HepG2 (cell line): ENCODE measurements around the gene COL4A2. TPM values are rescaled to one million over a fixed set of nuclear protein-coding genes. Genes with fewer than 3 reads are reported as not detected.
A peak's percentile ranks its signal among the peaks of the same experiment; 100 is the strongest.

Source experiments
- ARID3A ChIP-seq: IDR thresholded peaks from 2 replicates; pipeline ENCODE4 v1.6.1; 2012; ENCODE audit warnings: low read depth, low read length, improper control_type of control experiment
- CBFB ChIP-seq: sonication (generic); formaldehyde crosslinking; IDR thresholded peaks from 2 replicates; pipeline ENCODE4 v1.4.0; 2020; ENCODE audit warnings: missing genetic modification reagents
- CBX5 ChIP-seq: sonication (generic); formaldehyde crosslinking; IDR thresholded peaks from 2 replicates; pipeline ENCODE4 v1.4.0; 2020; ENCODE audit warnings: missing genetic modification reagents, borderline replicate concordance
- CCDC6 ChIP-seq: sonication (generic); formaldehyde crosslinking; IDR thresholded peaks from 2 replicates; pipeline ENCODE4 v1.8.1; 2022; ENCODE audit warnings: mild to moderate bottlenecking, missing genetic modification reagents, moderate library complexity
- CHD2 ChIP-seq: IDR thresholded peaks from 2 replicates; pipeline ENCODE4 v1.6.1; 2011; ENCODE audit warnings: low read depth, low read length, improper control_type of control experiment
- E2F2 ChIP-seq: sonication (generic); formaldehyde crosslinking; IDR thresholded peaks from 2 replicates; pipeline ENCODE4 v1.4.0; 2020; ENCODE audit warnings: missing genetic modification reagents, borderline replicate concordance
- FOXO1 ChIP-seq: sonication (generic); formaldehyde crosslinking; IDR thresholded peaks from 2 replicates; pipeline ENCODE4 v1.4.0; 2020; ENCODE audit warnings: missing genetic modification reagents
- KDM4B ChIP-seq: sonication (generic); formaldehyde crosslinking; IDR thresholded peaks from 2 replicates; pipeline ENCODE4 v1.4.0; 2020; ENCODE audit warnings: missing genetic modification reagents
- MED1 ChIP-seq: sonication (generic); formaldehyde crosslinking; IDR thresholded peaks from 2 replicates; pipeline ENCODE4 v1.4.0; 2020; ENCODE audit warnings: missing genetic modification reagents
- NCOR1 ChIP-seq: fragments of 200-600 bp; sonication (generic); IDR thresholded peaks from 2 replicates; pipeline ENCODE4 v1.7.0; 2017; ENCODE audit warnings: antibody characterized with exemption, low read length, borderline replicate concordance
- NR2F6 ChIP-seq, 2 experiments: IDR thresholded peaks; 2 replicates each; pipeline ENCODE4 v1.6.1; 2016; ENCODE audit warnings: antibody characterized with exemption in 1 of 2, mild to moderate bottlenecking in 1 of 2
- RXRB ChIP-seq: IDR thresholded peaks from 2 replicates; pipeline ENCODE4 v1.6.1; 2016; ENCODE audit warnings: borderline replicate concordance, missing genetic modification reagents, missing compliant biosample characterization
- SKI ChIP-seq: fragments of 450-650 bp; IDR thresholded peaks from one replicate; pipeline ENCODE4 v1.6.1; 2018; ENCODE audit warnings: mild to moderate bottlenecking; ENCODE audit not compliant: partially characterized antibody
- SMAD3 ChIP-seq: sonication (generic); formaldehyde crosslinking; IDR thresholded peaks from 2 replicates; pipeline ENCODE4 v1.4.0; 2020; ENCODE audit warnings: missing genetic modification reagents
- SOX5 ChIP-seq: IDR thresholded peaks from 2 replicates; pipeline ENCODE4 v1.6.1; 2016; ENCODE audit warnings: borderline replicate concordance
- SOX6 ChIP-seq, 2 experiments: fragments of 450-650 bp in 1 of 2; sonication (generic) in 1 of 2; formaldehyde crosslinking in 1 of 2; IDR thresholded peaks; 2 replicates each; pipeline versions ENCODE4 v1.4.0 to v1.6.1; 2017 to 2020; ENCODE audit warnings: antibody characterized with exemption in 1 of 2, mild to moderate bottlenecking in 1 of 2, missing genetic modification reagents in 1 of 2
- TCF7 ChIP-seq: sonication (generic); IDR thresholded peaks from 2 replicates; pipeline ENCODE4 v1.6.1; 2016; ENCODE audit warnings: antibody characterized with exemption, low read depth
- THYN1 ChIP-seq: sonication (generic); formaldehyde crosslinking; IDR thresholded peaks from 2 replicates; pipeline ENCODE4 v1.8.1; 2023; ENCODE audit warnings: low read depth, mild to moderate bottlenecking, moderate library complexity, missing genetic modification reagents, borderline replicate concordance
- U2AF2 ChIP-seq: fragments of 200-400 bp; formaldehyde crosslinking; IDR thresholded peaks from 2 replicates; pipeline ENCODE4 v1.6.1; 2017; ENCODE audit warnings: low read depth, mild to moderate bottlenecking, low read length
- ZBTB25 ChIP-seq: IDR thresholded peaks from 2 replicates; pipeline ENCODE4 v1.6.1; 2018; ENCODE audit warnings: missing genetic modification reagents
- ZMAT3 ChIP-seq: sonication (generic); formaldehyde crosslinking; conservative IDR thresholded peaks from 2 replicates; pipeline ENCODE4 v1.7.0; 2021; ENCODE audit warnings: missing genetic modification reagents
- ZNF468 ChIP-seq: sonication (generic); formaldehyde crosslinking; IDR thresholded peaks from 2 replicates; pipeline ENCODE4 v1.8.0; 2022; ENCODE audit warnings: mild to moderate bottlenecking, moderate library complexity, missing genetic modification reagents
- ZNF766 ChIP-seq: sonication (generic); formaldehyde crosslinking; IDR thresholded peaks from 2 replicates; pipeline ENCODE4 v1.5.0; 2020; ENCODE audit warnings: missing genetic modification reagents, borderline replicate concordance
- polyA plus RNA-seq, 8 experiments: library from polyadenylated mRNA; depleted of rRNA in 3 of 8; stranded (reverse) in 7 of 8; unstranded in 1 of 8; fragments of >200 nt; fragmentation: Illumina TruSeq in 4 of 8; extraction: Trizol in 4 of 8; gene quantifications; 2 replicates each; pipeline versions ENCODE4 v1.2.1 to v1.2.3, GENCODE V29; 2011 to 2016; ENCODE audit warnings: low read depth in 4 of 8, missing spikeins in 1 of 8, mixed read lengths in 1 of 8; ENCODE audit not compliant: insufficient read depth in 1 of 8
- total RNA-seq, 5 experiments: library from RNA; depleted of rRNA; stranded (reverse); fragments of >200 nt; fragmentation: Illumina TruSeq; extraction: Trizol; gene quantifications; 2 replicates each; pipeline ENCODE4 v1.2.3, GENCODE V29; 2016; ENCODE audit warnings: low read depth in 1 of 5
- TF ChIP-seq, protein P1 (sequence below): IDR thresholded peaks from 2 replicates; pipeline ENCODE4 v1.6.1; 2016; ENCODE audit warnings: missing biosample characterization, missing genetic modification reagents, low read depth
- TF ChIP-seq, protein P2 (sequence below): IDR thresholded peaks from 2 replicates; pipeline ENCODE4 v1.6.1; 2016; ENCODE audit warnings: mild to moderate bottlenecking, missing biosample characterization, missing genetic modification reagents

Gene COL4A2
- total and polyA plus RNA-seq, 2 of the 13 experiments (the other 11 are each of a cell fraction or from before 2014, with no cell fraction given) = 0.22 to 1.9 TPM

- 0 out of 2 replicates have a peak, but pooled peaks have one; percentile 26 for TF ChIP-seq ZBTB25
- TF ChIP-seq CBX5 = peak; percentile 18; the same call in 1 of the 2 replicates
- TF ChIP-seq CHD2 = no peak
- TF ChIP-seq TCF7 = peak; percentile 92
- TF ChIP-seq ARID3A = peak; percentile 57; the same call in 1 of the 2 replicates
- TF ChIP-seq, protein P1, sequence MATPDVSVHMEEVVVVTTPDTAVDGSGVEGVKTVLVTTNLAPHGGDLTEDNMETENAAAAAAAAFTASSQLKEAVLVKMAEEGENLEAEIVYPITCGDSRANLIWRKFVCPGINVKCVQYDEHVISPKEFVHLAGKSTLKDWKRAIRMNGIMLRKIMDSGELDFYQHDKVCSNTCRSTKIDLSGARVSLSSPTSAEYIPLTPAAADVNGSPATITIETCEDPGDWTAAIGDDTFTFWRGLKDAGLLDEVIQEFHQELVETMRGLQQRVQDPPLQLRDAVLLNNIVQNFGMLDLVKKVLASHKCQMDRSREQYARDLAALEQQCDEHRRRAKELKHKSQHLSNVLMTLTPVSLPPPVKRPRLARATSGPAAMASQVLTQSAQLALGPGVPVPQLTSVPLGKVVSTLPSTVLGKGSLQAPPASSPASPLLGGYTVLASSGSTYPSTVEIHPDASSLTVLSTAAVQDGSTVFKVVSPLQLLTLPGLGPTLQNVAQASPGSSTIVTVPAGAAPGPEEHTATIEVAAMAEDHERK (CRISPR knock-in tag) = no peak
- no peak for TF ChIP-seq NR2F6 (IDR thresholded peaks at IDR 0.05)
- peak; percentile 69 for TF ChIP-seq NR2F6 (CRISPR knock-in tag; IDR thresholded peaks at IDR 0.05)
- peak; percentile 42 for TF ChIP-seq SKI
- TF ChIP-seq FOXO1 = peak; percentile 35; the same call in 1 of the 2 replicates
- no peak for TF ChIP-seq SOX6 (IDR thresholded peaks at IDR 0.05)
- peak; percentile 69 for TF ChIP-seq SOX6 (CRISPR knock-in tag; IDR thresholded peaks at IDR 0.05)
- TF ChIP-seq ZNF468 (CRISPR knock-in tag) = no peak
- peak; percentile 85; the same call in 1 of the 2 replicates for TF ChIP-seq SOX5
- TF ChIP-seq NCOR1 = peak; percentile 25; the same call in 1 of the 2 replicates
- TF ChIP-seq KDM4B = 0 out of 2 replicates have a peak, but pooled peaks have one; percentile 29
- TF ChIP-seq, protein P2, sequence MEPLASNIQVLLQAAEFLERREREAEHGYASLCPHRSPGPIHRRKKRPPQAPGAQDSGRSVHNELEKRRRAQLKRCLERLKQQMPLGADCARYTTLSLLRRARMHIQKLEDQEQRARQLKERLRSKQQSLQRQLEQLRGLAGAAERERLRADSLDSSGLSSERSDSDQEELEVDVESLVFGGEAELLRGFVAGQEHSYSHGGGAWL (CRISPR knock-in tag) = no peak
- TF ChIP-seq THYN1 (CRISPR knock-in tag) = no peak
- TF ChIP-seq RXRB (CRISPR knock-in tag) = peak; percentile 76; the same call in 1 of the 2 replicates
- TF ChIP-seq CBFB (CRISPR knock-in tag) = peak; percentile 97
- TF ChIP-seq MED1 (CRISPR knock-in tag) = peak; percentile 68; the same call in 1 of the 2 replicates
- TF ChIP-seq SMAD3 (CRISPR knock-in tag) = peak; percentile 51; the same call in 1 of the 2 replicates
- TF ChIP-seq ZNF766 (CRISPR knock-in tag) = no peak
- no peak for TF ChIP-seq E2F2 (CRISPR knock-in tag)
- TF ChIP-seq CCDC6 (CRISPR knock-in tag) = no peak
- no peak for TF ChIP-seq U2AF2
- TF ChIP-seq ZMAT3 = no peak
Observed at GRCh38 chr13:110485604-110486003, 178.5 kb downstream of the COL4A2 start (continued).
